ENCODE results near the gene AMHR2. TPM values are rescaled to one million over a fixed set of nuclear protein-coding genes. Genes with fewer than 3 reads are reported as not detected.
A peak's percentile ranks its signal among the peaks of the same experiment; 100 is the strongest.

Gene AMHR2
- total RNA-seq, 2 donors from 2014 or later: 0.25 TPM; not detected in 1

DNA sequence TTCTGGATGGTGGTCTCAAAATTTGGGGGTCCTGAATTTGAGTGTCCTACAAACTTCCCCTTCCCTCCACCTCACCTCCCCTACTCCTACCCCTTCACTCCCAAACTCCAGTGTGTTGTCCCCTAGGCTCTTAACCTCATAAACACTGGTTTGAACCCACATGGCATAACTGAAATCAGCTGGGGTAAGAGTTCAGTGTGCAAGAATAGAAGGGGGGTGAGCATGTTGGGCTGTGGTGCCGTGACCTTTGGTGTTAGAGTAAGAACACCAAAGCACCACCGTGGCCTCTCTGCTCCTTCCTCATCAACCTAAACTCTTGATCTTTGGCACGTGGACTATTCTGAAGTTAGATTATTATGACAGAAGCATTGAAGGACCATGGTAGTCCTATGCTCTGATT is 39.3 kb downstream of the AMHR2 start:
- peak in 1 of 2 donors; percentile 4 for ATAC-seq
- H3K9me3 Mint-ChIP-seq: no peaks in the 10 kb centered on the region
- H3K27ac Mint-ChIP-seq: no peak overlapping the region
- peaks cover 41 to 72% of the 10 kb centered on the region in 2 donors for H3K36me3 Mint-ChIP-seq
- no peak for DNase-seq (ENCODE audit: low spot score in 2 of 2)

DNA sequence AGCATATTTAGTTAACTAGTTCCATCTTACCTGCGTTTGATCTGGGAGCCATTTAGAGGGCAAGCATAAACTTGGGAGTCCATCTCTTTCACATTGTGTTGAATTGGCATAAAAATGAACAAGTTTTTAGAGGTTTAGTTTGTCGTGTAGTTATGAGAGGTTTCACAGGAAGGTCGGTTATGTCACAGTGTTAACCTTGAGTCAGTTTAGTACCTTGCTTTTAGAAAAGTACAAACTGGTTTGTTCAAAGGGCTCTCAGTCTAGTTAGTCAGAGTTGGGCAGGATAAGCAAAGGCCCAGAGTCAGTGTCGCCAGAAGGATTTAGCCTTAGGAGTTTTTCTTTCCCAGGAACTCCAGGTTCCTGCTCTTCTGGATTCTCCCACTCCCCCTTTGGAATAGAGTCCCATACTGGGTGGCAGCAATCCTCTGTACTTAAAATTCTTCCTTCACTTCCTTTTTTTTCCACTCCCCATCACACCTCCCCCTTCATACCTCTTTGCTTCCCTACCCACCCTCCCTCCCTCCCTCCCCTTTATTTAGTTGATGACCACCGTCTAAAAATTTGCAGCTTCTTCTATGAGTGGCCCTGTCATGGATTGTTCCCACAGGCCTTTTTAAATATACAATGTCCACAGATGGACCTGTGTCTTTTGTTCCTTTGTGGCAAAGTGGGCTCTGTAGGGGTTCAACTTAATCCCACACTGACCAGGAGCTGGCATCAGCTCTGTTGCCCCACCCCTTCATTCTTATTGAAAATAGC is 40.3 kb downstream of the AMHR2 start:
- Mint-ChIP-seq H3K36me3 (peaks cover 41 to 72% of the 10 kb centered on the region in 2 donors), H3K9me3 (no peaks in the 10 kb centered on the region), H3K27ac (peak overlapping the region in 1 of 2 donors; percentile 73)
- ATAC-seq (peak in 1 of 2 donors; percentile 25), DNase-seq (ENCODE audit: low spot score in 2 of 2) (no peak)

DNA sequence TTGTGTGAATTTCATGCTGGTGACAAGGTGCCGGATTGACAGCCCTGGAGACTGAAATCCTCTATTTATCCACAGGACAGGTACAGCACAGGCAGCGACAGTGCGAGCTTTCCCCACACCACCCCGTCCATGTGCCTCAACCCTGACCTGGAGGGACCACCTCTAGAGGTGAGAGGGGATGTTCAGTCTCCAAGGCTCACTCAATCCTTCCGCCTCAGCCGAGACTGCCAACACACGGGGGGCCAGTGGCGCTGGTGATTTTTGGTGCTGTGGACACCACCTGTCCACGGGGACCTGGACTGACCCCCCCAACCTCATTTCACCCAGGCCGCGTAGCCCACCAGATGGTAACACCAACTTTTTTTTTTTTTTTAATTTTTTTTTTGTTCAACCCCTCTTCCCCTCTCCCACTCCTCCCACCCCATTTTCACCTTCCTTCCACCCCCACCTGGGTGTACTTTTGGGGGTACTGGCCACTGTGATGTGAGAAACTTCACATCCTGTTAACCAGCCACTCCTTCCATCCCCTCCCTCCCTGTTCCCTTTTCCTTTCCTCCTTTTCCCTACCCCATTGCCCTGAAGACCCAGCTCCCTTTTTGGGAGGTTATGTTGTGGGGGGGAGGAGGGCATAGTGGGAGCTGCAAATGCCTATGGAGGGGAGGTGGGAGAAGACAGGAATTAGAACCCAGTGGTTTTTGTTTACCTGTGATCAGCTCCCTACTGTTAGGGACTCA is 41.2 kb downstream of the AMHR2 start:
- Mint-ChIP-seq H3K27ac (peak overlapping the region in 1 of 2 donors; percentile 86), H3K36me3 (peaks cover 38 to 64% of the 10 kb centered on the region in 2 donors), H3K9me3 (no peaks in the 10 kb centered on the region)
- ATAC-seq (peak in 1 of 2 donors; percentile 12), DNase-seq (ENCODE audit: low spot score in 2 of 2) (no peak)

DNA sequence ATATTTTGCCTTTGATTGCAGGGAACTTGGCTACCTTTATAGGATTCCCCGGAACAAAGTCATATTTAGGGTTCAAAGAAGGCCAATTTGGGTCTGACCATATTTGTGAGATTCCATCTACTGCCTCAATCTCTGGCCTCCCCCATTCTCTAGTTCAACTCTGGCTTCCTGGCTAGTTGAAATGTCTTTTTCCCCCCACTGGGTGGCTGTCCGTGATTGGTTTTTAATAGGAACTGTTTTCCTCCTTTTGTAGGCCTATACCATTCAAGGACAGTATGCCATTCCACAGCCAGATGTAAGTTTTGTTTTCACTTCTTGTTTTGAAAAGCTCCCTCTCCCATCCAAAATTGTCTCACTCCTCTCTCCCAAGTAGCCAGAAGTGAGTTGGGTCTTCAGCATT is 42.0 kb downstream of the AMHR2 start:
- no peak for ATAC-seq
- Mint-ChIP-seq H3K9me3 (no peaks in the 10 kb centered on the region), H3K36me3 (peaks cover 31 to 59% of the 10 kb centered on the region in 2 donors), H3K27ac (peak overlapping the region in 1 of 2 donors; percentile 86)
- no peak for DNase-seq (ENCODE audit: low spot score in 2 of 2)

DNA sequence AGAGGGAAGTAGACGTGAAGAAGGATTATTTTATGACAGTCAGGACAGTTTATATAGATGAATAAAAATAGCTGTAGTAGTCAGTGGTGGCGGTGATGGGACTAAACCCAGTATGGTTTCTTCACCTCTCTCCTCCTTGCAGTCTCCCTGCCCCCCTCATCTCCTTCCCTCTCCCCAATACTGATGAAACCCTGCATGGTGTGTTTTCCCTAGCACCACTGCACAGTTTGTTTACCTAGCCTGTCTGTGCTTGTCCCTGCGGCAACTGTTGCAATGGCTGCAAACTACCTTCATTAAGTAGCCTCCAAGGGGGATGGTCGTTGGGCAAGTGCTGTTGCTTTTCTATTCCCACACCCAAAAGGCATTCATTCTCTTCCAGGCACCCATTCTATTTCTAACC is 43.0 kb downstream of the AMHR2 start:
- peak overlapping the region in 1 of 2 donors; percentile 73 for H3K27ac Mint-ChIP-seq
- peaks cover 30 to 56% of the 10 kb centered on the region in 2 donors for H3K36me3 Mint-ChIP-seq
- ATAC-seq: no peak

DNA sequence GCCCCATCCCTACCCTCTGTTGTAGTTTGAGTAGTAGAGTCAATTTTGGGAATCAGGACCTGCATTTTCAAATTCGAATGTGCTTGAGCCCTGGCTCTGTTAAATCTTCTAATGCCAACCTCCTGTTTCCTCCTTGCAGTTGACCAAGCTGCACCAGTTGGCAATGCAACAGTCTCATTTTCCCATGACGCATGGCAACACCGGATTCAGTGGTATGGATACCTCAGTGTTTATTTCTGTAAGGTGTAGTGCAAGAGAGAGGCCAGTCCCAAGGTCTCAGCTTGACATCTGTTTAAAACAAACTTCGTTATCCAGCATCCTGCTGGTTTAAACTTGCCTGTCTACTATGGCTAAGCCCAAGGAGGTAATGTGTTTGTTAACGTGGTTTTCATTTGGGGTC is 43.4 kb downstream of the AMHR2 start:
- ATAC-seq (no peak), DNase-seq (ENCODE audit: low spot score in 2 of 2) (no peak)
- Mint-ChIP-seq H3K27ac (peak overlapping the region in 1 of 2 donors; percentile 73), H3K9me3 (no peaks in the 10 kb centered on the region), H3K36me3 (peaks cover 30 to 54% of the 10 kb centered on the region in 2 donors)

More for the DNA sequence above, 43.0 kb downstream of the AMHR2 start:
- DNase-seq (ENCODE audit: low spot score in 2 of 2): no peak
- H3K9me3 Mint-ChIP-seq: no peaks in the 10 kb centered on the region

DNA sequence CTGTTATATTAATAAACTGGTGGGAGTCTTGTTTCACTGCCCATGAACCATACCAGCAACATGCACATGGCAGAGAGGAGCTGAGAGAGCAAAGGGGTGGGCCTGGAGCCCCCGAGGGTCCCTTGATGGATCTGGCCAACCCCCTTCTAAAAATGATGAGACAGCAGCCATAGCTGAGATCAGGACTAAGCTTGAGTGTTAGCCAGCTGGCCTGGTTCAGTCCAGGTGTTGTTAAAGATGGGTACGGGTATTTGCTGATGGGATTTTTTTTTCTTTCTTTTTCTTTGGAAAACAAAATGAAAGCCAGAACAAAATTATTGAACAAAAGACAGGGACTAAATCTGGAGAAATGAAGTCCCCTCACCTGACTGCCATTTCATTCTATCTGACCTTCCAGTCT is 44.2 kb downstream of the AMHR2 start:
- H3K36me3 Mint-ChIP-seq: peaks cover 24 to 48% of the 10 kb centered on the region in 2 donors
- peak overlapping the region in 1 of 2 donors; percentile 91 for H3K27ac Mint-ChIP-seq
- no peak for DNase-seq (ENCODE audit: low spot score in 2 of 2)
- ATAC-seq: no peak
- H3K9me3 Mint-ChIP-seq: no peaks in the 10 kb centered on the region

DNA sequence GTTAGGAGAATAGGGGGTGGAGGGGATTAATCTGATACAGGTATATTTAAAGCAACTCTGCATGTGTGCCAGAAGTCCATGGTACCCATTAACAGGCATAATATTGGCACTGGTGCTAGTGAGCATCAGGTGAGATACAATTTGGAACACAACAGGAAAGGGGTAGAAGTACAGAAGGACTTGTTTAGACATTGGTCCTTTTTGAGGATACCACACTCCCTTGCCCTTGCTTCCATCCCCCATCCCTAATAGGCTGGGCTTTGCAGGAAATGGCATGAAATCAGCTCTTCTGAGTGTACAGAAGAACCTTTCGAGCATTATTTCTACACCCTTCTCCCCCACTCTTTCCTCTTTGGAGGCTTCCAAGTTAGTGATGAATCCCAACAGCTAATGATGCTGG is 44.6 kb downstream of the AMHR2 start:
- H3K9me3 Mint-ChIP-seq: no peaks in the 10 kb centered on the region
- peak overlapping the region in 1 of 2 donors; percentile 91 for H3K27ac Mint-ChIP-seq
- peaks cover 24 to 48% of the 10 kb centered on the region in 2 donors for H3K36me3 Mint-ChIP-seq
- ATAC-seq (no peak), DNase-seq (ENCODE audit: low spot score in 2 of 2) (no peak)

DNA sequence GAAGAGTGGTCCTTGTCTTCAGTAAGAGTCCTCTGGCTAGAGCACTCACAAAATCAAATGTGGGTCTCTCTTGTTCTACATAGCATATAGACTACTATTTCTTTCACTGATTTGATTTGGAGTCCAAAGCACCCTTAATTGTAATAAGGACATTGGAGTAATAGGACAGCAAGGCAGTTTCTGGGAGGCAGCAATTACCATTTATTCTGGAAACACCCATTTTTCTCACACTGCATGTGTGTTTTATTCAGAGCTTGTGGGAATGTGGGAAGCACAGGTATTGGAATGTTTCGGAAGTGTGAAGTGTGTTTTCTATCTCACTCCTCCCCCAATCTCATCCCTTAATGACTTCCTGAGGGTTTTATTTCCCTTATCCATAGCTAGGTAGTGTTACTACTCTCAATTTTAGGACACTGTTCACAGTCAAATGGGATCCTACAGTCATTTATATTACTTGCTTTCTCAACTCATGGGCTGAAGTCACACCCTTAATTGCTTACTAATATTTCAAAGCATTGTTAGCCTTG is 48.5 kb downstream of the AMHR2 start:
- DNase-seq (ENCODE audit: low spot score in 2 of 2) (no peak), ATAC-seq (no peak)
- H3K27ac Mint-ChIP-seq: peak overlapping the region in 1 of 2 donors; percentile 32
- H3K9me3 Mint-ChIP-seq: no peaks in the 10 kb centered on the region
- peaks cover 25 to 42% of the 10 kb centered on the region in 2 donors for H3K36me3 Mint-ChIP-seq

DNA sequence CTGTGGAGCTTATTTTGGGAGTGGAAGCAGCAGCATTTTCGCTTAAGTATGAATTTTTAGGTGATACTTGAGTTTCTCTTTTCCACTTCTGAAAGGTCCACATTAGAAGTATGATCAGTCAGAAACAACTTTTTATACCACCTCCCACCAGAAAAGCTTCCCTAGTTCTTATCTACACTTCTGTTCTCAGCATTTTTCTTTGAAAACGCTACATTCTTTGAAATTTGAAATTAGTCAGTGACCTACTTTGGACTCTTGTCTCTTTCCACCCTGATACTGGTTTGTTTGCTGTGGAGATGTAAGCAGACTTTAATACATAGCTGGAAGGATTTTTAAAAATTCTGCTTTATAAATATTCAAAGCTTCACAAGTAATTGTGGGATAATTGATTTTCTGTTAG is 50.4 kb downstream of the AMHR2 start:
- H3K36me3 Mint-ChIP-seq: peaks cover 24% of the 10 kb centered on the region in 2 donors
- H3K27ac Mint-ChIP-seq: peak overlapping the region in 1 of 2 donors; percentile 38
- no peak for ATAC-seq
- no peak for DNase-seq (ENCODE audit: low spot score in 2 of 2)
- H3K9me3 Mint-ChIP-seq: no peaks in the 10 kb centered on the region

DNA sequence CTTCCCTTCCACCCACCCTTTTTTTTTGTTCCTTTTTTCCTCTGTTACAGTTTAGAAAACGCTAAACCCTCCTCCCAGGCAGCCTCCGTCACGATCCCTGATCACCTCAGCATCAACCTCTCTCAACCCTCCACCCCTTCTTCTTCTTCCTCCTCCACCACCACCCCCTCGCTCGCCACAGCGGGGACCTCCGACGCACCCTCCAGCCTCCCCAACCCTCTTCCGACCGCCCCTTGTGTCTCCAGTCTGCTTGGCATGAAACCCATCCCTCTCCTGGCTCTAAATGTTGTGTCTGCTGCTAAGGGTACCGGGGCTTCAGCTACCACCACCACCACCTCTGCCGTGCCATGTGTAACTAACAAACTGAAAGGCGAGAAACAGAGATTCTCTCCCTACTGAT is 51.2 kb downstream of the AMHR2 start:
- H3K36me3 Mint-ChIP-seq: peaks cover 24 to 30% of the 10 kb centered on the region in 2 donors
- DNase-seq (ENCODE audit: low spot score in 2 of 2): no peak
- ATAC-seq: peak in 1 of 2 donors; percentile 11
- H3K9me3 Mint-ChIP-seq: no peaks in the 10 kb centered on the region
- H3K27ac Mint-ChIP-seq: peak overlapping the region; percentile 35 to 58

DNA sequence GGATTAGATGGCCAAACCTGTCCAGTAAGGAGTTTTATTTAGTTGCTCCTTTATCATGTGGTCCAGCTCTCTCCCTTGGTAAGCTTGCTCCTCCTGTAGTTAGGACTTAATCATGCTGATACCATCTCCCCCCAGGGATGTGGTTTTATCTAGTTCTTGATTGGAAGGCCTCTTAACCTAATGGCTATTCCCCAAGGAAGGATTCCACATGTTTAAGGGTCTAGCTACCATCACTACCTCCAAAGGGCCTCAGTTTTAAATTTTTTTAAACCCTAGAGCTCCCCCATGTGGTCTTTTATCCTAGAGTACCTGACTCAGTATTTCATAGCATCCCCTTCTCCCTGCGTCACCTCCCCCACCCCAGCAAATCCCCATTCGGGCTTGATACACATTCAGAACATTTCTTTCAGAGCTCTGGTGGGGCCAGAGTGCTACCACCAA is 53.1 kb downstream of the AMHR2 start:
- DNase-seq (ENCODE audit: low spot score in 2 of 2): no peak
- H3K36me3 Mint-ChIP-seq: peaks cover 18 to 23% of the 10 kb centered on the region in 2 donors
- H3K27ac Mint-ChIP-seq: peak overlapping the region; percentile 25 to 83
- no peaks in the 10 kb centered on the region for H3K9me3 Mint-ChIP-seq
- ATAC-seq: peak in 1 of 2 donors; percentile 32

DNA sequence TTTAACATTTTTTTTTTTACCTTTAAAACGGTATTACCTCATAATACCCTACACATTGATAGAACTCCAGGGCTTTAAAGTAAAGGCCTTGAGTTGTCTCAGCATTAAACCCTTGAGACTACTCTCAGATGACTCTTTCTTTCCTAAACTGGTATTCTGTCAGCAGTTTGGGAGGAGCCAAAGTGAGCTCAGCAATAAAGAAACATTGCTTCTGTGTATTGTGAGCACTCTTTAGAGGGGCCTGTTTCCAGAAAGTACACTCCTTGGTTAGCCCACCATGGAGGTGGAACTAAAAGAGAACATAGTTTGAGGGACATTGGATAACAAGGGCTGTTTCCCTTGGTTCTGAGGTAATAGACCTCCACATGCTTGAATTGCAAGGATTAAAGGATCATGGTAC is 55.2 kb downstream of the AMHR2 start:
- DNase-seq (ENCODE audit: low spot score in 2 of 2) (no peak), ATAC-seq (peak in 1 of 2 donors; percentile 3)
- peak overlapping the region in 1 of 2 donors; percentile 77 for H3K27ac Mint-ChIP-seq
- peaks cover 18 to 28% of the 10 kb centered on the region in 2 donors for H3K36me3 Mint-ChIP-seq
- H3K9me3 Mint-ChIP-seq: no peaks in the 10 kb centered on the region

DNA sequence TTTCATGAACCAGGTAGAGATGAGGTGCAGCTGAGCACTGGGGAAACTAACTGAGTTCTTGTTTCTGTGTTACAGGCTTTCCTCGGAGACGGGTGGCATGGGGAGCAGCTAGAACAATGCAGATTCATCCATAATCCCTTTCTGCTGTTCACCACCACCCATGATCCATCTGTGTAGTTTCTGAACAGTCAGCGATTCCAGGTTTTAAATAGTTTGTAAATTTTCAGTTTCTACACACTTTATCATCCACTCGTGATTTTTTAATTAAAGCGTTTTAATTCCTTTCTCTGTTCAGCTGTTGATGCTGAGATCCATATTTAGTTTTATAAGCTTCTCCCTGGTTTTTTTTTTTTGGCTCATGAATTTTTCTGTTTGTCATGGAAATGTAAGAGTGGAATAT is 55.7 kb downstream of the AMHR2 start:
- ATAC-seq: no peak
- Mint-ChIP-seq H3K9me3 (no peaks in the 10 kb centered on the region), H3K27ac (no peak overlapping the region)

DNA sequence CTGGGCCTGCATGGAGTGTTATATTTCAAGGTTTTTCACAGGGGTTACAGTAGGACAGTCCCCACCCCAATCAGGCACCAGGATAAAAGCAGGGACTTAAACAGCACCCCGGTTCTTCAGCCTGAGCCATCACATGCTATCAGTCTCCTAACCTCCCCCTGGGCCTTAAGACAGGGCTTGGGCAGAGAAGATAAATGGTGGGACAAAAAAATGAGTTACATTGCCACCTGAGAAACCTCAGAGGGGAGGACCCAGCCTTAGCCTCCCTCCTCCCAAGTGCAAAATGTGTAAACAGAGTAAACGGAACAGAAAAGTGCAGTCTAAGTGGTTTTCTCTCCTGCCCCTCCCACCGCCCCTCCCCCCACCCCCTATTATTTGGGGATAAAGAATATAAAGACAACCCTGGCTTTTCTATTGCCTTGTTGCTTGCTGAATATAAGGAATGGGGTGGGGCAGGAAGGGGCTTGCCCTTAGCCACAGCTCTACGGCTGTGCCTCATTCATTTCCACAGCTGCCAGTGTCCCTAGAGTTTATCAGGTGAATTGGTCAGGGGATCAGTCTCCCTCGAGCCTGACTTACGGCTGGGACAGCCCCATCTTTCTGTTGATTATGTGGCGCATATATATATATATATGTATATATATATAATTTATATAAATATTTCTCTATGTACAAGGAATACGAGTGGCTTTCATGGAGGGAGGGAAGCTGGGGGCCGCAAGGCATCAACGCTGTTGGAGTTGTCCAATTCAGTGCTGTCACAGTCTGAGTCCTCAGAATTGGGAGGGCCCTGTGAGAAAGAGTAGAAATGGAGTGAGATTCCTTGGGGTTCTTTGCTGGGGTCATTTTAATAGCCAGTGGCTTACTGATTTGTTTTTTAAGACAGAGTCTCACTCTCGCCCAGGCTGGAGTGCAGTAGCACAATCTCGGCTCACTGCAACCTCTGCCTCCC is 57.1 kb downstream of the AMHR2 start:
- Mint-ChIP-seq H3K9me3 (no peaks in the 10 kb centered on the region), H3K27ac (peak overlapping the region in 1 of 2 donors; percentile 60), H3K36me3 (peaks cover 5 to 13% of the 10 kb centered on the region in 2 donors)
- ATAC-seq (no peak), DNase-seq (ENCODE audit: low spot score in 2 of 2) (no peak)

More for the DNA sequence above, 55.7 kb downstream of the AMHR2 start:
- peaks cover 14 to 25% of the 10 kb centered on the region in 2 donors for H3K36me3 Mint-ChIP-seq
- DNase-seq (ENCODE audit: low spot score in 2 of 2): no peak
